Uterus (tissue), 4 donors: ENCODE data around the gene NAPSA. TPM values are rescaled to one million over a fixed set of nuclear protein-coding genes. Genes with fewer than 3 reads are reported as not detected.

ENCODE experiments used
- DNase-seq, 2 donors: peaks; one replicate each; pipeline ENCODE4 v3.0.0-alpha.2; 2019 to 2020
- H3K27ac ChIP-seq, 2 donors: fragments of 200-600 bp; sonication (generic); 1 replicate in 1 of 2; 2 replicates in 1 of 2; pipeline ENCODE4 v1.5.1; 2016 to 2018
- H3K27me3 ChIP-seq, 2 donors: fragments of 200-600 bp; sonication (generic); one replicate each; pipeline ENCODE4 v1.5.1; 2018 to 2019; ENCODE audit warnings: control low read depth in 1 of 2
- H3K36me3 ChIP-seq, 2 donors: fragments of 200-600 bp; sonication (generic); one replicate each; pipeline ENCODE4 v1.5.1; 2019; ENCODE audit warnings: control low read depth in 1 of 2
- H3K4me1 ChIP-seq, 2 donors: fragments of 200-600 bp; sonication (generic); one replicate each; pipeline ENCODE4 v1.5.1; 2018 to 2019; ENCODE audit warnings: control low read depth in 1 of 2
- H3K4me3 ChIP-seq, 2 donors: fragments of 200-600 bp; sonication (generic); 1 replicate in 1 of 2; 2 replicates in 1 of 2; pipeline ENCODE4 v1.5.1; 2018 to 2019; ENCODE audit warnings: mild to moderate bottlenecking in 1 of 2
- H3K9me3 ChIP-seq, 2 donors: fragments of 200-600 bp; sonication (generic); one replicate each; pipeline ENCODE4 v1.5.1; 2019; ENCODE audit warnings: control low read depth in 1 of 2
- POLR2A ChIP-seq, 2 donors: fragments of 450-650 bp; IDR thresholded peaks; one replicate each; pipeline ENCODE4 v1.6.1; 2016; ENCODE audit warnings: antibody characterized with exemption in 2 of 2, mild to moderate bottlenecking in 1 of 2, moderate library complexity in 1 of 2
- intact Hi-C: fragments of 100-400 bp; cut with DNase I; formaldehyde crosslinking; loops from one replicate; pipeline ENCODE4 v1.15.1; 2023; ENCODE audit warnings: low total_unique reads
- total RNA-seq, 4 donors: library from RNA; depleted of rRNA in 3 of 4; stranded (reverse); fragments of >200 nt in 3 of 4; gene quantifications; one replicate each; pipeline versions ENCODE4 v1.1.0 to v1.2.4, GENCODE V29; 2014 to 2023
- TF ChIP-seq, protein P1 (sequence below), 4 experiments: fragments of 200-600 bp in 2 of 4; fragments of 450-650 bp in 2 of 4; sonication (generic) in 2 of 4; IDR thresholded peaks; one replicate each; pipeline ENCODE4 v1.5.1; 2016 to 2019; ENCODE audit warnings: antibody characterized with exemption in 4 of 4, mild to moderate bottlenecking in 2 of 4, moderate library complexity in 1 of 4
- donor health status: DM: yes; HTN: yes; CAD: no.

NAPSA gene
- total RNA-seq = 1 to 10 TPM in 2 of 4 donors, not detected in 2; 1.4 to 1.5 TPM

GRCh38 chr19:50365434-50366306 lies at the start of gene NAPSA:
NAPSA (minus strand) TSS chr19:50365639; CDS start chr19:50365621, 18 bp downstream.
- Histone ChIP-seq H3K9me3 (no peaks in the 10 kb centered on the region), H3K27ac (no peak within 1 kb of the TSS), H3K27me3 (no peaks in the 10 kb centered on the region), H3K4me1 (no peaks in the 10 kb centered on the region), H3K36me3 (no peaks in the 10 kb centered on the region), H3K4me3 (no peak within 1 kb of the TSS)
- intact Hi-C loops = loop anchor here (5.0 kb wide), 1 partner anchor 47 kb away; no protein-coding TSS in a partner anchor
- no peak for TF ChIP-seq POLR2A (IDR thresholded peaks at IDR 0.05)
- TF ChIP-seq, protein P1, sequence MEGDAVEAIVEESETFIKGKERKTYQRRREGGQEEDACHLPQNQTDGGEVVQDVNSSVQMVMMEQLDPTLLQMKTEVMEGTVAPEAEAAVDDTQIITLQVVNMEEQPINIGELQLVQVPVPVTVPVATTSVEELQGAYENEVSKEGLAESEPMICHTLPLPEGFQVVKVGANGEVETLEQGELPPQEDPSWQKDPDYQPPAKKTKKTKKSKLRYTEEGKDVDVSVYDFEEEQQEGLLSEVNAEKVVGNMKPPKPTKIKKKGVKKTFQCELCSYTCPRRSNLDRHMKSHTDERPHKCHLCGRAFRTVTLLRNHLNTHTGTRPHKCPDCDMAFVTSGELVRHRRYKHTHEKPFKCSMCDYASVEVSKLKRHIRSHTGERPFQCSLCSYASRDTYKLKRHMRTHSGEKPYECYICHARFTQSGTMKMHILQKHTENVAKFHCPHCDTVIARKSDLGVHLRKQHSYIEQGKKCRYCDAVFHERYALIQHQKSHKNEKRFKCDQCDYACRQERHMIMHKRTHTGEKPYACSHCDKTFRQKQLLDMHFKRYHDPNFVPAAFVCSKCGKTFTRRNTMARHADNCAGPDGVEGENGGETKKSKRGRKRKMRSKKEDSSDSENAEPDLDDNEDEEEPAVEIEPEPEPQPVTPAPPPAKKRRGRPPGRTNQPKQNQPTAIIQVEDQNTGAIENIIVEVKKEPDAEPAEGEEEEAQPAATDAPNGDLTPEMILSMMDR (IDR thresholded peaks at IDR 0.05) = no peak
- no peak for DNase-seq

- Histone ChIP-seq H3K27ac (no peak overlapping the region), H3K4me3 (no peak overlapping the region), H3K27me3 (peaks cover 0 to 5% of the 10 kb centered on the region in 2 donors), H3K4me1 (no peaks in the 10 kb centered on the region), H3K36me3 (no peaks in the 10 kb centered on the region), H3K9me3 (no peaks in the 10 kb centered on the region)
- TF ChIP-seq, protein P1 (IDR thresholded peaks at IDR 0.05) = no peak
- no peak for DNase-seq
- intact Hi-C loops = loop anchor here (5.0 kb wide), 1 partner anchor 46 kb away; the partner anchor contains the start of gene NAPSA
Measured at GRCh38 chr19:50413531-50413930, 48.1 kb upstream of the NAPSA start.

DNA sequence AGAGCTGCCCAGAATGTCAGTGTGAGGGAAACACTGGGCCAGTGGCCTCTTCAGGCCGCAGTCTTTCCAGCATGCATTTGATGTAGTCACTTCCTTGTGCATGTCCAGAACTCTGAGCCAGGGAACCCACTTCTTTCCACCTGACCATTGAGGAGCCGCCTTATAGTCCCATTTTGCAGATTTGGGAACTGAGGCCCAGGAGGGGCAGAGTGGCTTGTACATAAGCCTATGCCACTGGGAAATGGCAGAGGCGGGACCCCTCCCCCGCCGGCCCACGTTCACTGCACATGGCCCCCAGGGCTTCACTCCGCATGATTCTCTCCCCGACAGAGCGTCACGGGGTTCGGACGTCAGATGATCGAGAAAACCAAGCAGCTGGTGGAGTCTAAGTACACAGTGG lies 47.7 kb upstream of the NAPSA start:
- TF ChIP-seq, protein P1 (IDR thresholded peaks at IDR 0.05) = no peak
- no peak for TF ChIP-seq POLR2A (IDR thresholded peaks at IDR 0.05)
- Histone ChIP-seq H3K4me1 (no peaks in the 10 kb centered on the region), H3K4me3 (no peak overlapping the region), H3K27ac (no peak overlapping the region), H3K27me3 (peaks cover 0 to 1% of the 10 kb centered on the region in 2 donors), H3K36me3 (no peaks in the 10 kb centered on the region), H3K9me3 (no peaks in the 10 kb centered on the region)
- intact Hi-C loops = loop anchor here (5.0 kb wide), 1 partner anchor 46 kb away; the partner anchor contains the start of gene NAPSA
- no peak for DNase-seq

- no peaks in the 10 kb centered on the region for H3K4me1 ChIP-seq
Measured at GRCh38 chr19:50412419-50412818, 47.0 kb upstream of the NAPSA start.

More at GRCh38 chr19:50412419-50412818, 47.0 kb upstream of the NAPSA start:
- DNase-seq = no peak
- Histone ChIP-seq H3K27ac (no peak overlapping the region), H3K4me3 (no peak overlapping the region), H3K9me3 (no peaks in the 10 kb centered on the region), H3K36me3 (no peaks in the 10 kb centered on the region), H3K27me3 (no peaks in the 10 kb centered on the region)
- intact Hi-C loops = loop anchor here (5.0 kb wide), 1 partner anchor 45 kb away; the partner anchor contains the start of gene NAPSA
- no peak for TF ChIP-seq POLR2A (IDR thresholded peaks at IDR 0.05)
- TF ChIP-seq, protein P1 (IDR thresholded peaks at IDR 0.05) = no peak
